Measurements from ENCODE around the gene TIAM2. TPM values are rescaled to one million over a fixed set of nuclear protein-coding genes. Genes with fewer than 3 reads are reported as not detected.

Gene TIAM2
- total RNA-seq, 1 donor from 2014 or later = 6.2 TPM

GRCh38 chr6:155085582-155086257 is 90.6 kb downstream of the TIAM2 start:
- no peaks in the 10 kb centered on the region for H3K9me3 ChIP-seq

GRCh38 chr6:155088856-155089255 is 93.7 kb downstream of the TIAM2 start:
- H3K4me3 ChIP-seq = no peak overlapping the region
- DNase-seq (no peak), ATAC-seq (no peak)
- no peaks in the 10 kb centered on the region for H3K4me1 ChIP-seq
- H3K9me3 ChIP-seq = no peaks in the 10 kb centered on the region
- H3K27me3 ChIP-seq = no peaks in the 10 kb centered on the region
- intact Hi-C loops (cut with DNase I) = no loop called here
- no peak overlapping the region for H3K27ac ChIP-seq
- TF ChIP-seq CTCF (IDR thresholded peaks at IDR 0.05) = no peak
- H3K36me3 ChIP-seq = no peaks in the 10 kb centered on the region

More at GRCh38 chr6:155085582-155086257, 90.6 kb downstream of the TIAM2 start:
- intact Hi-C loops (cut with DNase I) = no loop called here
- H3K4me3 ChIP-seq = no peak overlapping the region
- DNase-seq (no peak), ATAC-seq (no peak)
- H3K27me3 ChIP-seq = no peaks in the 10 kb centered on the region
- H3K36me3 ChIP-seq = no peaks in the 10 kb centered on the region
- no peaks in the 10 kb centered on the region for H3K4me1 ChIP-seq
- TF ChIP-seq CTCF (IDR thresholded peaks at IDR 0.05) = no peak
- H3K27ac ChIP-seq = no peak overlapping the region

GRCh38 chr6:155089746-155090145 is 94.6 kb downstream of the TIAM2 start:
- Histone ChIP-seq H3K36me3 (no peaks in the 10 kb centered on the region), H3K4me1 (no peaks in the 10 kb centered on the region), H3K27ac (no peak overlapping the region), H3K4me3 (no peak overlapping the region), H3K9me3 (no peaks in the 10 kb centered on the region), H3K27me3 (no peaks in the 10 kb centered on the region)
- no peak for TF ChIP-seq CTCF (IDR thresholded peaks at IDR 0.05)
- intact Hi-C loops (cut with DNase I) = no loop called here
- no peak for ATAC-seq
- no peak for DNase-seq

- Histone ChIP-seq H3K9me3 (no peaks in the 10 kb centered on the region), H3K36me3 (no peaks in the 10 kb centered on the region), H3K4me3 (no peak overlapping the region), H3K4me1 (no peaks in the 10 kb centered on the region), H3K27me3 (no peaks in the 10 kb centered on the region), H3K27ac (no peak overlapping the region)
- DNase-seq (no peak), ATAC-seq (no peak)
- TF ChIP-seq CTCF (IDR thresholded peaks at IDR 0.05) = no peak
- intact Hi-C loops (cut with DNase I) = no loop called here
These were observed 95.1 kb downstream of the TIAM2 start for GRCh38 chr6:155090166-155090565.

GRCh38 chr6:155091756-155092155 is 96.6 kb downstream of the TIAM2 start:
- Histone ChIP-seq H3K4me3 (no peak overlapping the region), H3K4me1 (no peaks in the 10 kb centered on the region), H3K27ac (no peak overlapping the region), H3K9me3 (no peaks in the 10 kb centered on the region), H3K27me3 (no peaks in the 10 kb centered on the region), H3K36me3 (no peaks in the 10 kb centered on the region)
- ATAC-seq (no peak), DNase-seq (no peak)
- intact Hi-C loops (cut with DNase I) = no loop called here
- no peak for TF ChIP-seq CTCF (IDR thresholded peaks at IDR 0.05)

- Histone ChIP-seq H3K9me3 (no peaks in the 10 kb centered on the region), H3K4me3 (no peak overlapping the region), H3K36me3 (no peaks in the 10 kb centered on the region), H3K27me3 (no peaks in the 10 kb centered on the region), H3K27ac (no peak overlapping the region), H3K4me1 (no peaks in the 10 kb centered on the region)
- ATAC-seq = no peak
- no peak for TF ChIP-seq CTCF (IDR thresholded peaks at IDR 0.05)
- DNase-seq = no peak
- intact Hi-C loops (cut with DNase I) = no loop called here
These were observed 98.3 kb downstream of the TIAM2 start for GRCh38 chr6:155093430-155093829.
